ENCODE results near the gene CLDN15. TPM values are rescaled to one million over a fixed set of nuclear protein-coding genes. Genes with fewer than 3 reads are reported as not detected.
A peak's percentile ranks its signal among the peaks of the same experiment; 100 is the strongest.

The CLDN15 gene
- polyA plus RNA-seq, 2 of the 4 experiments (the other 2 are of a cell fraction) = 9.6 to 12.9 TPM

GRCh38 chr7:101202603-101202918 lies 35.0 kb downstream of the CLDN15 start:
- DNase-seq (ENCODE audit: low read depth in 1 of 2, low spot score in 1 of 2) = no peak
- WGBS (ENCODE audit: missing lambda C conversion rate) = 84% methylated on average over 5 of the region's 5 CpGs
- H3K27ac ChIP-seq = no peak overlapping the region
- no peak for FAIRE-seq
- H3K4me3 ChIP-seq = no peak overlapping the region
- peaks cover 10% of the 10 kb centered on the region for H3K4me1 ChIP-seq
- H3K9me3 ChIP-seq = no peaks in the 10 kb centered on the region
- H3K4me2 ChIP-seq = no peak overlapping the region
- TF ChIP-seq CHD4 (IDR thresholded peaks at IDR 0.05; ENCODE audit: borderline replicate concordance) (no peak), CBX8 (IDR thresholded peaks at IDR 0.05) (no peak), POLR2AphosphoS2 (conservative IDR thresholded peaks at IDR 0.05; ENCODE audit: low read length) (no peak), NPAS2 (CRISPR knock-in tag; IDR thresholded peaks at IDR 0.05; ENCODE audit: borderline replicate concordance) (no peak), ZFP36 (IDR thresholded peaks at IDR 0.05; ENCODE audit: borderline replicate concordance, partially characterized antibody) (no peak), MYC (IDR thresholded peaks at IDR 0.05; ENCODE audit: borderline replicate concordance, low read length) (no peak), JUN (IDR thresholded peaks at IDR 0.05) (no peak), PHF8 (IDR thresholded peaks at IDR 0.05; ENCODE audit: borderline replicate concordance, low read depth) (no peak), CHD2 (IDR thresholded peaks at IDR 0.05; ENCODE audit: low read length, partially characterized antibody) (no peak), NR3C1 (IDR thresholded peaks at IDR 0.05) (no peak), POLR2A (IDR thresholded peaks at IDR 0.05; ENCODE audit: low read length) (no peak), ZSCAN20 (CRISPR knock-in tag; IDR thresholded peaks at IDR 0.05) (no peak)
- POLR2A ChIA-PET = no interaction called here
- ATAC-seq = no peak
- CTCF ChIA-PET = interaction anchor here (1.0 to 10.4 kb wide), 6 partner anchors 9 to 60 kb away, joined by 3 to 93 read pairs (median 4); no protein-coding TSS in a partner anchor

DNA sequence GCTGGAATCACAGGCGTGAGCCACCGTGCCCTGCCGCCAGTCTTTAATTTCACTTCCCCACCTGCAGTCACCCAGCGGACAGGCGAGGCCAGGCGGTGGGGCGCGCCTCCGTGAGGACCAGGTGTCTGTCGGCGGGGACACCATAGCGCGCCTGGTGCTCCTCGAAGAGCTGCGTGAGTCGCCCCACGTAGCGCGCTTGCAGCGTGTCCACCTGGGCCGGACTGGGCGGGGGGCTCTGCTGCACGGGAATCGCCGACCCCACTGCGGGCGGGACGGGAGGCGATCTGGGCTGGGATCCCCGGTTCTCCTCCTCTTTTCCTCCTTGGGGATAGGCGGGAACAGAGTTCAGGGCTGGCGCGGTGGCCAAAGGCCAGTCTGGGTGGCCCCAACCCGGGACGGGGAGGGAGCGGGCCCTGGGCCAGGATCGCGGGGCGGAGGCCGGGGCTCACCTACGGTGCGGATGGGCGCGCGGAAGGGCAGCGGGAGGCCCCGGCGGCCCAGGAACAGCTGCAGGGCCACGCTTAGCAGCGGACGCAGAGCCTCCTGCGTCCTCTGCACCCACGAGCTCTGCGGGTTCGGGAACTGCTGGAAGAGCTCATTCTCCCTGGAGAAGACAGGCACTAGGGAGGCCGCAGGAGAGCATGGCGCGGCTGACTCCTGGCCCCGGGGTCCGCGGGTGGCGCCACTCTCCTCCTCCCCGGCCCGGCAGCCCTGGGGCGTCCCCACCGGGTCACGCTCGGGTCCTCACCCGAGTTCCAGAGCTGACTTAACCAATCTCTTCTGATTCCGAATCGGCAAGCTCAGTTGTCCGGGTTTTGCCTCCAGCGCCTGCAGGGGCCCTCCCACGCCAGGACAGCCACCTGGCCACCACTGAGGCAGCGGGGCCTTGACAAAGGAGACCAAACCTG lies 35.7 kb downstream of the CLDN15 start:
- 84% methylated on average over 62 of the region's 75 CpGs for whole genome bisulfite sequencing (ENCODE audit: missing lambda C conversion rate)
- no peak for ATAC-seq
- Histone ChIP-seq H3K9me3 (no peaks in the 10 kb centered on the region), H3K4me3 (no peak overlapping the region), H3K4me1 (peaks cover 10% of the 10 kb centered on the region), H3K27ac (no peak overlapping the region), H3K4me2 (no peak overlapping the region)
- no peak for DNase-seq (ENCODE audit: low read depth in 1 of 2, low spot score in 1 of 2)
- TF ChIP-seq RCOR1 (IDR thresholded peaks at IDR 0.05; ENCODE audit: low read depth, low read length) (no peak), NR3C1 (IDR thresholded peaks at IDR 0.05) (no peak), NFE2L2 (conservative IDR thresholded peaks at IDR 0.05; ENCODE audit: low read length) (no peak), FOXS1 (CRISPR knock-in tag; IDR thresholded peaks at IDR 0.05) (no peak), HES2 (IDR thresholded peaks at IDR 0.05) (no peak), BHLHE40 (IDR thresholded peaks at IDR 0.05; ENCODE audit: low read depth, low read length) (no peak), KDM5A (IDR thresholded peaks at IDR 0.05) (no peak)
- no peak for FAIRE-seq
- CTCF ChIA-PET = interaction anchor here (0.6 to 10.4 kb wide), 7 partner anchors 8 to 59 kb away, joined by 3 to 93 read pairs (median 4); no protein-coding TSS in a partner anchor
- POLR2A ChIA-PET = no interaction called here

- ChIA-PET CTCF (interaction anchor here (0.7 to 10.4 kb wide), 7 partner anchors 7 to 57 kb away, joined by 3 to 93 read pairs (median 3); partner anchors contain the start of gene PLOD3), POLR2A (interaction anchor here (0.9 kb wide), 1 partner anchor 16 kb away, joined by 3 read pairs; the partner anchor contains the start of gene PLOD3)
- TF ChIP-seq BCL3 (IDR thresholded peaks at IDR 0.05) (no peak), CHD2 (IDR thresholded peaks at IDR 0.05; ENCODE audit: low read length, partially characterized antibody) (no peak), FOSL2 (IDR thresholded peaks at IDR 0.05) (no peak), FOSL2 (CRISPR knock-in tag; IDR thresholded peaks at IDR 0.05) (no peak), SMC3 (IDR thresholded peaks at IDR 0.05) (no peak), CBX2 (IDR thresholded peaks at IDR 0.05; ENCODE audit: borderline replicate concordance, low read depth) (no peak), RNF2 (IDR thresholded peaks at IDR 0.05; ENCODE audit: borderline replicate concordance, low read depth) (no peak), PBX3 (IDR thresholded peaks at IDR 0.05) (no peak)
- H3K4me3 ChIP-seq = no peak within 1 kb of the TSS
- H3K4me2 ChIP-seq = peak within 1 kb of the TSS; percentile 46
- DNase-seq (ENCODE audit: low read depth in 1 of 2, low spot score in 1 of 2) (no peak), ATAC-seq (peak; percentile 19 to 42; a peak in 3 of 6 replicates), FAIRE-seq (no peak)
- 67% methylated on average over 21 of the region's 21 CpGs for WGBS (ENCODE audit: missing lambda C conversion rate)
- peaks cover 10% of the 10 kb centered on the region for H3K4me1 ChIP-seq
- H3K27ac ChIP-seq = peak within 1 kb of the TSS in 1 of 2 experiments; percentile 59; a peak in 2 of 6 replicates
- no peaks in the 10 kb centered on the region for H3K9me3 ChIP-seq
Observed at GRCh38 chr7:101200862-101201599, 36.6 kb downstream of the CLDN15 start, which contains the start of gene MOGAT3. MOGAT3 (minus strand) TSS chr7:101201036; CDS start chr7:101200854, 182 bp downstream.
